HG03342 (cell line): ENCODE measurements around the gene CSAG3.
"Not testable (repeated sequence)": the region's sequence is repeated elsewhere in the genome, so short reads cannot be mapped to it uniquely, and the experiment has no call there.

Source experiments
- ATAC-seq: cut with Tn5 transposase; IDR thresholded peaks from one replicate; pipeline ENCODE4 v1.9.1; 2021; ENCODE audit warnings: mild to moderate bottlenecking, moderate library complexity; ENCODE audit not compliant: unreplicated experiment

Gene CSAG3

GRCh38 chrX:152758918-152759317 lies at the start of gene CSAG3:
Gene CSAG3 (plus strand): TSS chrX:152759218.
- ATAC-seq, result not testable (repeated sequence)

GRCh38 chrX:152713195-152713594 lies 45.8 kb upstream of the CSAG3 start:
- ATAC-seq, result peak; percentile 53

- ATAC-seq, result not testable (repeated sequence)
Measured at GRCh38 chrX:152713815-152714787, 44.9 kb upstream of the CSAG3 start, which contains the start of gene MAGEA2B. Gene MAGEA2B (plus strand): TSS chrX:152714628. CDS start chrX:152717107, 2,479 bp downstream.

DNA sequence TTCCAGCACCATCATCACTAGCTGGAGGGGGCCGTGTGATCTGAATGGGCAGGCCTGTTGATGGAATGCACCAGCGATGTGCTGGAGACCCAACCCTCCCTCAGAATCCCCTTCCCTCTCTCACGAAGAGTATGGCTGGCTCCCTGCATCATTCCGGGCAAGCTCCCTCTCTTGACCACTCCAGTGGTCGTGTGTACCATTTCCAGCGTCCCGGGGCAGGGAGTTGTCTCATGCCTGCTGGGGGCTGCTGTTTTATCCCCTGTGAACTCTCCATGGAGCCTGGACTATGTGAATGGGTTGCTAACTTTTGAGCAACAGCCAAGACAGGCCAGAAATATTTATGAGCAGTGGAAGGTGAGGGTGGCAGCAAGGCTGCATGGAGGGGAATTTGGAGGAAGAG lies 33.6 kb upstream of the CSAG3 start:
- ATAC-seq, result no peak

DNA sequence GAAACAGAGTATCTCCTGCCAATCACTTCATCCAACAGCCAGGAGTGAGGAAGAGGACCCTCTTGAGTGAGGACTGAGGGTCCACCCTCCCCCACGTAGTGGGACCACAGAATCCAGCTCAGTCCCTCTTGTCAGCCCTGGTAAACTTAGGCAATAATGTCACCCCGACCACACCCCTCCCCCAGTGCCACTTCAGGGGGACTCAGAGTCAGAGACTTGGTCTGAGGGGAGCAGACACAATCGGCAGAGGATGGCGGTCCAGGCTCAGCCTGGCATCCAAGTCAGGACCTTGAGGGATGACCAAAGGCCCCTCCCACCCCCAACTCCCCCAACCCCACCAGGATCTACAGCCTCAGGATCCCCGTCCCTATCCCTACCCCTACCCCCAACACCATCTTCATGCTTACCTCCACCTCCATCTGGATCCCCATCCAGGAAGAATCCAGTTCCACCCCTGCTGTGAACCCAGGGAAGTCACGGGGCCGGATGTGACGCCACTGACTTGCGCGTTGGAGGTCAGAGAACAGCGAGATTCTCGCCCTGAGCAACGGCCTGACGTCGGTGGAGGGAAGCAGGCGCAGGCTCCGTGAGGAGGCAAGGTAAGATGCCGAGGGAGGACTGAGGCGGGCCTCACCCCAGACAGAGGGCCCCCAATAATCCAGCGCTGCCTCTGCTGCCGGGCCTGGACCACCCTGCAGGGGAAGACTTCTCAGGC lies 25.6 kb upstream of the CSAG3 start, which contains the start of the genes CSAG1 and MAGEA12:
Gene CSAG1 (minus strand): TSS at position 461 of the 715 bp plus-strand sequence. CDS start 1,261 bp downstream, outside the sequence.
Gene MAGEA12 (plus strand): TSS at position 497 of the 715 bp plus-strand sequence. CDS start 2,405 bp downstream, outside the sequence.
- no peak for ATAC-seq

- not testable (repeated sequence) for ATAC-seq
Measured at GRCh38 chrX:152734143-152734858, 24.7 kb upstream of the CSAG3 start.

GRCh38 chrX:152735101-152735500 lies 23.9 kb upstream of the CSAG3 start:
- no peak for ATAC-seq

DNA sequence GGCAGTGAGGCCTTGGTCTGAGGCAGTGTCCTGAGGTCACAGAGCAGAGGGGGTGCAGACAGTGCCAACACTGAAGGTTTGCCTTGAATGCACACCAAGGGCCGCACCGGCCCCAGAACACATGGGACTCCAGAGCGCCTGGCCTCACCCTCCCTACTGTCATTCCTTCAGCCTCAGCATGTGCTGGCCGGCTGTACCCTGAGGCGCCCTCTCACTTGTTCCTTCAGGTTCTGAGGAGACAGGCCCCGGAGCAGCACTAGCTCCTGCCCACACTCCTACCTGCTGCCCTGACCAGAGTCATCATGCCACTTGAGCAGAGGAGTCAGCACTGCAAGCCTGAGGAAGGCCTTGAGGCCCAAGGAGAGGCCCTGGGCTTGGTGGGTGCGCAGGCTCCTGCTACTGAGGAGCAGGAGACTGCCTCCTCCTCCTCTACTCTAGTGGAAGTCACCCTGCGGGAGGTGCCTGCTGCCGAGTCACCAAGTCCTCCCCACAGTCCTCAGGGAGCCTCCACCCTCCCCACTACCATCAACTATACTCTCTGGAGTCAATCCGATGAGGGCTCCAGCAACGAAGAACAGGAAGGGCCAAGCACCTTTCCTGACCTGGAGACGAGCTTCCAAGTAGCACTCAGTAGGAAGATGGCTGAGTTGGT lies 23.0 kb upstream of the CSAG3 start:
- no peak for ATAC-seq

GRCh38 chrX:152736528-152736927 lies 22.5 kb upstream of the CSAG3 start:
- ATAC-seq, result not testable (repeated sequence)

GRCh38 chrX:152738560-152738959 lies 20.5 kb upstream of the CSAG3 start:
- ATAC-seq, result no peak

GRCh38 chrX:152753686-152754650 lies 5.0 kb upstream of the CSAG3 start, which contains the start of gene MAGEA2:
Gene MAGEA2 (minus strand): TSS chrX:152753842. CDS start chrX:152751363, 2,479 bp downstream.
- ATAC-seq, result not testable (repeated sequence)

- ATAC-seq, result not testable (repeated sequence)
Measured at GRCh38 chrX:152754871-152755270, 4.1 kb upstream of the CSAG3 start.

- not testable (repeated sequence) for ATAC-seq
Measured at GRCh38 chrX:152759544-152759943, 526 bp downstream of the CSAG3 start.

- ATAC-seq, result not testable (repeated sequence)
Measured at GRCh38 chrX:152761582-152761981, 2.6 kb downstream of the CSAG3 start.

GRCh38 chrX:152766562-152766961 lies 7.5 kb downstream of the CSAG3 start:
- ATAC-seq, result not testable (repeated sequence)

DNA sequence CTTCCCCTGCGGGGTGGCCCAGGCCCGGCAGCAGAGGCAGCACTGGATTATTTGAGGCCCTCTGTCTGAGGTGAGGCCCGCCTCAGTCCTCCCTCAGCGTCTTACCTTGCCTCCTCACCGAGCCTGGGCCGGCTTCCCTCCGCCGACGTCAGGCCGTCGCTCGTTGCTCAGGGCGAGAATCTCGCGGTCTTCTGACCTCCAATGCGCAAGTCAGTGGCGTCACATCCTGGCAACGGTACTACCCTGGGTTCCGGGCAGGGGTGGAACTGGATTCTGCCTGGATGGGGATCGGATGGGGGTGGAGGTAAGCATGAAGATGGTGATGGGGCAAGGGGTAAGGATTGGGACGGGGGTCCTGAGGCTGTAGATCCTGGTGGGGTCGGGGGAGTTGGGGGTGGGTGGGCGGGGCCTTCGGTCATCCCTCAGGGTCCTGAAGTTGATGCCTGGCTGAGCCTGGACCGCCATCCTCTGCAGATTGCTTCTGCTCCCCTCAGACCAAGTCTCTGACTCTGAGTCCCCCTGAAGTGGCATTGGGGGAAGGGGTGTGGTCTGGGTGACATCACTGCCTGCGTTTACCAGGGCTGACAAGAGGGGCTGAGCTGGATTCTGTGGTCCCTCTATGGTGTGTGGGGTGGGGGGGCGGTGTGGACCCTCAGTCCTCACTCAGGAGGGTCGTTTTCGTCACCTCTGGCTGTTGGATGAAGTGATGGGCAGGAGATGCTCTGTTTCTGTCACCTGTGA lies 10.7 kb downstream of the CSAG3 start, which contains the start of gene MAGEA6:
Gene MAGEA6 (minus strand): TSS at position 141 of the 741 bp plus-strand sequence. CDS start 2,039 bp downstream, outside the sequence.
- ATAC-seq, result not testable (repeated sequence)

DNA sequence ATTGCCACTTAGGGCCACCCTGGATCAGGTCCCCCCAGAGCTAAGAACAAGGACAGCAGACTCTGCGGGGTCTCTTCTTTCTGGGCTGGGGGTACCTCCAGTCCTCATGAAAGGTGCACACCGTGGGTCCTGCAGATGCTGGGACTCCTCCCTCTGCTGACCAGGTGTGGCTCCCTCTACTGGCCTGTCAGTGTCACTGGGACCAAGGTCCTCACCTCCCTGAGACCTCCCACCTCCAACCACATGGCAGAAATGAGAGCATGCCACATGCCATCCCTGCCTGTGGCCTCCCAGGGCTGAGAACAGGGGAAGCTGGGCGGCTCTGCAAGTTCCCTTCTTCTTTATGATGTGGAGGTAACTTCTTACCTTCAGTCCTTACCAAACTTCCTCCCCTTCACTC lies 28.0 kb downstream of the CSAG3 start:
- ATAC-seq, result peak; percentile 82

GRCh38 chrX:152798945-152799344 lies 39.9 kb downstream of the CSAG3 start:
- no peak for ATAC-seq
